Daoy (cell line): Measurements from ENCODE around the gene UQCRC1. TPM values are rescaled to one million over a fixed set of nuclear protein-coding genes. Genes with fewer than 3 reads are reported as not detected.

Source experiments
- DNase-seq: peaks from one replicate; pipeline ENCODE4 v3.0.0-alpha.2; 2015; ENCODE audit warnings: low read depth
- total RNA-seq: library from RNA; depleted of rRNA; stranded (reverse); fragments of >200 nt; shearing (Covaris generic); gene quantifications from 2 replicates; pipeline ENCODE4 v1.2.3, GENCODE V29; 2014

Gene UQCRC1
- total RNA-seq, 1 experiment from 2014 or later = 336 TPM

- no peak for DNase-seq
Observed at GRCh38 chr3:48599077-48599501, 10.4 kb downstream of the UQCRC1 start.

GRCh38 chr3:48598323-48599076 lies 10.9 kb downstream of the UQCRC1 start:
- peak; percentile 94 for DNase-seq

- no peak for DNase-seq
Observed at GRCh38 chr3:48597408-48597800, 12.0 kb downstream of the UQCRC1 start.

- DNase-seq = no peak
Observed at GRCh38 chr3:48596676-48597407, 12.6 kb downstream of the UQCRC1 start.

GRCh38 chr3:48596157-48596556 lies 13.3 kb downstream of the UQCRC1 start:
- no peak for DNase-seq

- DNase-seq = peak; percentile 97
Observed at GRCh38 chr3:48595526-48596121, 13.8 kb downstream of the UQCRC1 start.

- no peak for DNase-seq
Observed at GRCh38 chr3:48595075-48595525, 14.3 kb downstream of the UQCRC1 start, which contains the start of gene COL7A1. Gene COL7A1 (minus strand): TSS chr3:48595329. CDS start chr3:48595159, 170 bp downstream.

- DNase-seq = peak; percentile 32
Observed at GRCh38 chr3:48594417-48595049, 14.9 kb downstream of the UQCRC1 start.

- DNase-seq = no peak
Observed at GRCh38 chr3:48593337-48593736, 16.1 kb downstream of the UQCRC1 start.

- no peak for DNase-seq
Observed at GRCh38 chr3:48592519-48593087, 16.8 kb downstream of the UQCRC1 start.

- DNase-seq = no peak
Observed at GRCh38 chr3:48591886-48592518, 17.4 kb downstream of the UQCRC1 start.

GRCh38 chr3:48591436-48591835 lies 18.0 kb downstream of the UQCRC1 start:
- DNase-seq = no peak

GRCh38 chr3:48588230-48588629 lies 21.2 kb downstream of the UQCRC1 start:
- DNase-seq = no peak

GRCh38 chr3:48587686-48588085 lies 21.8 kb downstream of the UQCRC1 start:
- DNase-seq = no peak

GRCh38 chr3:48585411-48585810 lies 24.0 kb downstream of the UQCRC1 start:
- DNase-seq = no peak

GRCh38 chr3:48584836-48585235 lies 24.6 kb downstream of the UQCRC1 start:
- DNase-seq = no peak

- DNase-seq = no peak
Observed at GRCh38 chr3:48581621-48582481, 27.6 kb downstream of the UQCRC1 start.

GRCh38 chr3:48576647-48577046 lies 32.8 kb downstream of the UQCRC1 start:
- DNase-seq = no peak

- no peak for DNase-seq
Observed at GRCh38 chr3:48575366-48575765, 34.1 kb downstream of the UQCRC1 start.

- DNase-seq = no peak
Observed at GRCh38 chr3:48573973-48574585, 35.4 kb downstream of the UQCRC1 start.
